Naive thymus-derived CD4-positive, alpha-beta T cell (primary cell): ENCODE results near the gene TTC7B. TPM values are rescaled to one million over a fixed set of nuclear protein-coding genes. Genes with fewer than 3 reads are reported as not detected.

Experiments used
- ATAC-seq: fragments of 150-1000 bp; cut with Tn5 transposase; 2 replicates; pipeline ENCODE4 v1.10.0; 2021; ENCODE audit warnings: mild to moderate bottlenecking, moderate library complexity
- CTCF ChIA-PET: fragments of 350-600 bp; sonication (Branson Sonifier 250); formaldehyde crosslinking; loops from one replicate; lab custom pipeline; 2021; ENCODE audit warnings: antibody characterized with exemption; lab: Charles Lee
- POLR2A ChIA-PET: fragments of 350-600 bp; sonication (Branson Sonifier 250); formaldehyde crosslinking; loops from one replicate; lab custom pipeline; 2021; ENCODE audit warnings: antibody characterized with exemption, inconsistent platforms; lab: Charles Lee
- DNase-seq, 9 donors: peaks; one replicate each; pipeline versions ENCODE4 v3.0.0 to v3.0.0-alpha.2; 2020 to 2022; ENCODE audit warnings: mixed read lengths in 1 of 9
- H3K27ac ChIP-seq: one replicate; pipeline ENCODE4 v1.7.0; 2013; ENCODE audit warnings: mild to moderate bottlenecking, low read depth, low read length, moderate library complexity
- H3K27me3 ChIP-seq, 2 donors: one replicate each; pipeline ENCODE4 v1.7.0; 2013; ENCODE audit warnings: low read length in 2 of 2, mild to moderate bottlenecking in 2 of 2, moderate library complexity in 2 of 2; ENCODE audit not compliant: control insufficient read depth in 2 of 2, insufficient read depth in 2 of 2
- H3K36me3 ChIP-seq, 3 experiments: 1 replicate in 2 of 3; 2 replicates in 1 of 3; pipeline ENCODE4 v1.7.0; 2013; ENCODE audit warnings: low read length in 3 of 3, mild to moderate bottlenecking in 3 of 3, moderate library complexity in 1 of 3; ENCODE audit not compliant: insufficient read depth in 3 of 3, control insufficient read depth in 2 of 3
- H3K4me1 ChIP-seq, 2 donors: one replicate each; pipeline ENCODE4 v1.7.0; 2013; ENCODE audit warnings: low read length in 2 of 2, mild to moderate bottlenecking in 2 of 2, moderate library complexity in 1 of 2; ENCODE audit not compliant: control insufficient read depth in 2 of 2, insufficient read depth in 2 of 2
- H3K4me3 ChIP-seq: 2 replicates; pipeline ENCODE4 v1.7.0; 2013; ENCODE audit warnings: mild to moderate bottlenecking, low read length
- H3K9me3 ChIP-seq, 3 experiments: 1 replicate in 2 of 3; 2 replicates in 1 of 3; pipeline ENCODE4 v1.7.0; 2013; ENCODE audit warnings: low read length in 3 of 3; ENCODE audit not compliant: control insufficient read depth in 2 of 3
- H3K27ac Mint-ChIP-seq, 9 donors: one replicate each; pipeline ENCODE4 v1.8.0; 2020 to 2022; ENCODE audit warnings: mixed read lengths in 9 of 9, mild to moderate bottlenecking in 8 of 9, moderate library complexity in 5 of 9, inconsistent platforms in 2 of 9
- H3K27me3 Mint-ChIP-seq, 5 donors: one replicate each; pipeline ENCODE4 v1.8.0; 2021 to 2022; ENCODE audit warnings: mixed read lengths in 5 of 5, mild to moderate bottlenecking in 1 of 5
- H3K36me3 Mint-ChIP-seq, 5 donors: one replicate each; pipeline ENCODE4 v1.8.0; 2020 to 2022; ENCODE audit warnings: mixed read lengths in 5 of 5, mild to moderate bottlenecking in 3 of 5, inconsistent platforms in 1 of 5
- H3K4me1 Mint-ChIP-seq, 7 donors: one replicate each; pipeline ENCODE4 v1.8.0; 2020 to 2022; ENCODE audit warnings: mixed read lengths in 7 of 7, mild to moderate bottlenecking in 3 of 7, inconsistent platforms in 1 of 7
- H3K4me3 Mint-ChIP-seq, 10 donors: one replicate each; pipeline ENCODE4 v1.8.0; 2020 to 2022; ENCODE audit warnings: mild to moderate bottlenecking in 10 of 10, mixed read lengths in 10 of 10, moderate library complexity in 6 of 10, inconsistent platforms in 2 of 10
- H3K9me3 Mint-ChIP-seq, 11 donors: one replicate each; pipeline ENCODE4 v1.8.0; 2020 to 2022; ENCODE audit warnings: mixed read lengths in 11 of 11, mild to moderate bottlenecking in 4 of 11, inconsistent platforms in 1 of 11, moderate library complexity in 1 of 11
- intact Hi-C, 2 donors: fragments of 100-400 bp; cut with micrococcal nuclease; formaldehyde crosslinking; loops; one replicate each; pipeline ENCODE4 v1.15.1; 2023
- polyA plus RNA-seq, 2 donors: library from polyadenylated mRNA; unstranded; fragments of 300-500 nt; fragmentation: Illumina TruSeq; gene quantifications; one replicate each; pipeline ENCODE4 v1.2.3, GENCODE V29; 2021
- total RNA-seq, 6 experiments: library from RNA in 5 of 6; stranded (reverse) in 5 of 6; gene quantifications; 1 replicate in 5 of 6; 2 replicates in 1 of 6; pipeline ENCODE4 v1.2.3 and lab custom pipeline; 2021 to 2026

The TTC7B gene
- total and polyA plus RNA-seq, 7 experiments from 2014 or later, result 0.08 to 9.5 (median 3.4) TPM; not detected in 2

GRCh38 chr14:90691627-90692026 is 124.6 kb downstream of the TTC7B start:
- H3K36me3 Mint-ChIP-seq, result no peaks in the 10 kb centered on the region
- no peak overlapping the region for H3K27ac Mint-ChIP-seq
- intact Hi-C loops, result loop anchor here in 1 of 2 donors (10.0 kb wide), 1 partner anchor 717 kb away; no protein-coding TSS in a partner anchor

GRCh38 chr14:90687680-90688079 is 128.6 kb downstream of the TTC7B start:
- H3K36me3 Mint-ChIP-seq, result no peaks in the 10 kb centered on the region

More at GRCh38 chr14:90691627-90692026, 124.6 kb downstream of the TTC7B start:
- Mint-ChIP-seq H3K27me3 (peaks cover 0 to 15% (median 5%) of the 10 kb centered on the region in 5 donors), H3K9me3 (no peaks in the 10 kb centered on the region), H3K4me3 (no peak overlapping the region), H3K4me1 (peaks cover 0 to 3% (median 0%) of the 10 kb centered on the region in 7 donors)
- H3K4me3 ChIP-seq, result no peak overlapping the region
- no peak for ATAC-seq
- H3K9me3 ChIP-seq, result no peaks in the 10 kb centered on the region
- H3K27ac ChIP-seq, result no peak overlapping the region
- no peaks in the 10 kb centered on the region for H3K4me1 ChIP-seq
- H3K27me3 ChIP-seq, result no peaks in the 10 kb centered on the region
- ChIA-PET CTCF (interaction anchor here (0.6 kb wide), 1 partner anchor 50 kb away, joined by 3 read pairs; no protein-coding TSS in a partner anchor), POLR2A (no interaction called here)
- no peak for DNase-seq
- no peaks in the 10 kb centered on the region for H3K36me3 ChIP-seq

GRCh38 chr14:90682615-90683014 is 133.6 kb downstream of the TTC7B start:
- CTCF ChIA-PET, result interaction anchor here (0.6 to 0.9 kb wide), 2 partner anchors 14 to 104 kb away, joined by 3 to 4 read pairs; no protein-coding TSS in a partner anchor
- POLR2A ChIA-PET, result interaction anchor here (0.7 kb wide), 1 partner anchor 7 kb away, joined by 3 read pairs; no protein-coding TSS in a partner anchor
- DNase-seq, result no peak
- intact Hi-C loops, result no loop called here
- Mint-ChIP-seq H3K4me1 (peaks cover 7 to 19% (median 16%) of the 10 kb centered on the region in 7 donors), H3K9me3 (no peaks in the 10 kb centered on the region), H3K27ac (no peak overlapping the region), H3K4me3 (no peak overlapping the region), H3K27me3 (peaks cover 0 to 16% (median 5%) of the 10 kb centered on the region in 5 donors), H3K36me3 (peaks cover 0 to 5% (median 0%) of the 10 kb centered on the region in 5 donors)
- Histone ChIP-seq H3K4me1 (peaks cover 0 to 15% of the 10 kb centered on the region in 2 donors), H3K9me3 (no peaks in the 10 kb centered on the region), H3K27ac (no peak overlapping the region), H3K36me3 (no peaks in the 10 kb centered on the region), H3K27me3 (no peaks in the 10 kb centered on the region), H3K4me3 (no peak overlapping the region)
- no peak for ATAC-seq

More at GRCh38 chr14:90687680-90688079, 128.6 kb downstream of the TTC7B start:
- intact Hi-C loops, result no loop called here
- H3K9me3 Mint-ChIP-seq, result no peaks in the 10 kb centered on the region
- H3K27me3 Mint-ChIP-seq, result peaks cover 0 to 26% (median 7%) of the 10 kb centered on the region in 5 donors
- peaks cover 0 to 3% (median 0%) of the 10 kb centered on the region in 7 donors for H3K4me1 Mint-ChIP-seq
- no peaks in the 10 kb centered on the region for H3K36me3 ChIP-seq
- POLR2A ChIA-PET, result no interaction called here
- no peak overlapping the region for H3K4me3 Mint-ChIP-seq
- DNase-seq, result no peak
- no peak overlapping the region for H3K27ac Mint-ChIP-seq
- no peaks in the 10 kb centered on the region for H3K27me3 ChIP-seq
- no peaks in the 10 kb centered on the region for H3K4me1 ChIP-seq
- CTCF ChIA-PET, result interaction anchor here (0.5 kb wide), 1 partner anchor 21 kb away, joined by 3 read pairs; no protein-coding TSS in a partner anchor
- H3K9me3 ChIP-seq, result no peaks in the 10 kb centered on the region
- no peak for ATAC-seq
- H3K27ac ChIP-seq, result no peak overlapping the region
- no peak overlapping the region for H3K4me3 ChIP-seq

- Histone ChIP-seq H3K27ac (no peak overlapping the region), H3K27me3 (no peaks in the 10 kb centered on the region), H3K4me1 (peaks cover 0 to 22% of the 10 kb centered on the region in 2 donors), H3K4me3 (no peak overlapping the region), H3K36me3 (no peaks in the 10 kb centered on the region), H3K9me3 (no peaks in the 10 kb centered on the region)
- Mint-ChIP-seq H3K9me3 (no peaks in the 10 kb centered on the region), H3K4me3 (no peak overlapping the region), H3K27ac (no peak overlapping the region), H3K27me3 (peaks cover 0 to 12% (median 0%) of the 10 kb centered on the region in 5 donors), H3K36me3 (peaks cover 0 to 5% (median 0%) of the 10 kb centered on the region in 5 donors), H3K4me1 (peaks cover 13 to 26% (median 23%) of the 10 kb centered on the region in 7 donors)
- ATAC-seq, result peak; percentile 16
- intact Hi-C loops, result no loop called here
- POLR2A ChIA-PET, result interaction anchor here (0.7 kb wide), 1 partner anchor 8 kb away, joined by 3 read pairs; no protein-coding TSS in a partner anchor
- CTCF ChIA-PET, result interaction anchor here (0.6 kb wide), 1 partner anchor 103 kb away, joined by 3 read pairs; no protein-coding TSS in a partner anchor
- no peak for DNase-seq
These were observed 134.3 kb downstream of the TTC7B start for GRCh38 chr14:90681929-90682328.

GRCh38 chr14:90678846-90679362 is 137.3 kb downstream of the TTC7B start:
- Histone ChIP-seq H3K27me3 (no peaks in the 10 kb centered on the region), H3K4me1 (peaks cover 0 to 23% of the 10 kb centered on the region in 2 donors), H3K4me3 (no peak overlapping the region), H3K27ac (no peak overlapping the region), H3K36me3 (no peaks in the 10 kb centered on the region), H3K9me3 (no peaks in the 10 kb centered on the region)
- no peak for DNase-seq
- intact Hi-C loops, result no loop called here
- Mint-ChIP-seq H3K4me1 (peaks cover 17 to 37% (median 30%) of the 10 kb centered on the region in 7 donors), H3K27ac (peak overlapping the region in 4 of 9 donors; percentile 7 to 90 (median 70)), H3K4me3 (no peak overlapping the region), H3K36me3 (peaks cover 0 to 5% (median 0%) of the 10 kb centered on the region in 5 donors), H3K27me3 (peaks cover 0 to under 1% (median 0%) of the 10 kb centered on the region in 5 donors), H3K9me3 (no peaks in the 10 kb centered on the region)
- POLR2A ChIA-PET, result no interaction called here
- CTCF ChIA-PET, result interaction anchor here (1.4 kb wide), 1 partner anchor 18 kb away, joined by 5 read pairs; no protein-coding TSS in a partner anchor
- no peak for ATAC-seq

- H3K4me1 Mint-ChIP-seq, result peaks cover 17 to 37% (median 30%) of the 10 kb centered on the region in 7 donors
- peak overlapping the region in 1 of 10 donors; percentile 12 for H3K4me3 Mint-ChIP-seq
- Histone ChIP-seq H3K4me3 (no peak overlapping the region), H3K36me3 (no peaks in the 10 kb centered on the region), H3K4me1 (peaks cover 0 to 23% of the 10 kb centered on the region in 2 donors), H3K27me3 (no peaks in the 10 kb centered on the region), H3K9me3 (no peaks in the 10 kb centered on the region), H3K27ac (no peak overlapping the region)
- H3K27me3 Mint-ChIP-seq, result no peaks in the 10 kb centered on the region
- peaks cover 0 to 5% (median 0%) of the 10 kb centered on the region in 5 donors for H3K36me3 Mint-ChIP-seq
- ATAC-seq (no peak), DNase-seq (no peak)
- ChIA-PET CTCF (interaction anchor here (1.4 kb wide), 1 partner anchor 18 kb away, joined by 5 read pairs; no protein-coding TSS in a partner anchor), POLR2A (no interaction called here)
- peak overlapping the region in 2 of 9 donors; percentile 89 to 90 for H3K27ac Mint-ChIP-seq
- intact Hi-C loops, result no loop called here
- H3K9me3 Mint-ChIP-seq, result no peaks in the 10 kb centered on the region
These were observed 137.8 kb downstream of the TTC7B start for GRCh38 chr14:90678420-90678819.
